GM19463 (cell line): ENCODE results near the gene CHIC1.

Experiments
- ATAC-seq: cut with Tn5 transposase; IDR thresholded peaks from one replicate; pipeline ENCODE4 v1.9.1; 2021; ENCODE audit warnings: mild to moderate bottlenecking, moderate library complexity; ENCODE audit not compliant: unreplicated experiment

CHIC1 gene

GRCh38 chrX:73728602-73729001, 165.6 kb downstream of the CHIC1 start:
- no peak for ATAC-seq
